Measurements from ENCODE around the gene TOMM40. TPM values are rescaled to one million over a fixed set of nuclear protein-coding genes. Genes with fewer than 3 reads are reported as not detected.

TOMM40 gene
- total RNA-seq, 1 donor from 2014 or later = 71.4 TPM

GRCh38 chr19:44930088-44930487, 39.0 kb downstream of the TOMM40 start:
- ATAC-seq = no peak

- no peak for ATAC-seq
Measured at GRCh38 chr19:44931541-44931940, 40.5 kb downstream of the TOMM40 start.

DNA sequence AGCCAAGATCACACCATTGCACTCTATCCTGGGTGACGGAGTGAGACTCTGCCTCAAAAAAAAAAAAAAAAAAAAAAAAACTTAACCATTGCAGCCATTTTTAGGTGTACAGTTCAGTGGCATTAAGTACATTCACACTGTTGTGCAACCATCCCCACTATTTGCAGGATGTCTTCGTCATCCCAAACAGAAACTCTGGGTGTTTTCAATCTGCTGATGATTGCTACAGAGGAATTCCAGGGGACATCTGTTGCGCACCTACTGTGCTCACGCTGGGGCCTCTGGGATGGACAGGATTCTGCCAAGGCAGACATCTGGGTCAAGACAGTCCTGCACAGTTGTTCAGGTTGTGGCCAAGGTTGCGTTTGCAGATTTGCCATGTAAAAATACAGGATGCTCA, 48.6 kb downstream of the TOMM40 start:
- ATAC-seq = no peak

DNA sequence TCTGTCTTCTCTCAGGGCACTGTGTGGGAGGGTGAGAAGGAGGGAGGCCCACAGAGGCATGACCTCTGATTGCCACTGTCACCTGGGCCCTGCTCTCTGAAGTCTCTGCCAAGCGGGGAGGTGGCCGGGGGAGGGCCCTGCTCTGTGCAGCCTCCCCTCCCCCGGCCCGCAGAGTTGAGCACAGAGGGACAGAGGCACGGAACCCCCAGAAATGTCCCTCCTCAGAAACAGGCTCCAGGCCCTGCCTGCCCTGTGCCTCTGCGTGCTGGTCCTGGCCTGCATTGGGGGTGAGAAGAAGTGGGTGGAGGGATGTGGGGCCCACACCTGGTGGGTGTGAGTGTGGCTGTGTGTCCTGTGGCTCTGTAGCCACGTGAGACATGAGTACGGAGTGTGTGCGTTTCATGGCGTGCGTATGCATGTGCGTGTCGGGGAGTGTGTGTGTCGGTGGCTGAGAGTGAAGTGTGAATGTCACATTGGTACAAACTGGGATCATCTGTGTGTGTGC, 51.1 kb downstream of the TOMM40 start, which contains the start of gene APOC4:
Gene APOC4, plus strand, starts transcription at position 171 of the 505 bp plus-strand sequence. Its CDS starts 41 bp downstream, at position 212.
- ATAC-seq = no peak

DNA sequence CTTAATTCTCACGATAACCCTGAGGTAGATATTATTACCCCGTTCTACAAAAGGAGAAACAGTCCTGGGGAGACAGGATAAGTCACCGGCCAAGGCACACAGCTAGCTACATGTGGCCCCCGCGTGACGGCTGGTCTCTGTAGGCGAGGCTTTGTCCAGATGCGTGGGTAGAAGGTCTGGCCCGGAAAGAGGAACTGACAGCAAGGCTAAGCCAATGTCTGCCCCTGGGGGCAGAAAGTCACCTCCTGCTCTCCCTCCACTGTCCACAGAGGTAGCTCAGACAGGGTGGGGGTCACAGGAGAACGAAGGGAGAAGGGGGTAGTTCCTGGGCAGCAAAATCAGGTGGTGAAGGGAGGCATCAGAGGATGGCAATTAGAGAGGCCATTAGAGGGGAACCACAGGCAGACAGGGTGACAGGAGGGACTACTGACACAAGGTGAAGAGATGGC, 52.8 kb downstream of the TOMM40 start:
- ATAC-seq = peak; percentile 35

DNA sequence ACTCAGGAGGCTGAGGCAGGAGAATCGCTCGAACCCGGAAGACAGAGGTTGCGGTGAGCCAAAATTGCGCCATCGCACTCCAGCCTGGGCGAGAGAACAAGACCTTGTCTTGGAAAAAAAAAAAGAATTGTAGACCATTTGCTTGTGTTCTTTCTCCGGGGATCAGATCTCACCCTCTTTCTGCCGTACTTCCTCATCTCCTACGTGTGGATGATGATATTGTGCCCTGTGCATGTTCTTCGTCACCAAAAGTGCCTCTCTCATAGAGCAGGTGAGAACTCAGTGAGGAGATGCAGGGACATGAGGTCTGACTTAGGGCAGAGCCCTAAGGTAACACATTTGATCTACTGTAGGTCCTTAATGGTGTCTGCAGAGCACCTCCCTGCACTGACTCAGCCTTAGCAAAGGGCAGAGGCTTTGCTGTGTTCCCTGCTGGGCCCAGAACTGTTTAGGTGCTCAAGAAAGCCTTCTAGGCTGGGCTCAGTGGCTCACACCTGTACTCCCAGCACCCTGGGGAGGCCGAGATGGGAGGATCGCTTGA, 56.1 kb downstream of the TOMM40 start:
- ATAC-seq = no peak

DNA sequence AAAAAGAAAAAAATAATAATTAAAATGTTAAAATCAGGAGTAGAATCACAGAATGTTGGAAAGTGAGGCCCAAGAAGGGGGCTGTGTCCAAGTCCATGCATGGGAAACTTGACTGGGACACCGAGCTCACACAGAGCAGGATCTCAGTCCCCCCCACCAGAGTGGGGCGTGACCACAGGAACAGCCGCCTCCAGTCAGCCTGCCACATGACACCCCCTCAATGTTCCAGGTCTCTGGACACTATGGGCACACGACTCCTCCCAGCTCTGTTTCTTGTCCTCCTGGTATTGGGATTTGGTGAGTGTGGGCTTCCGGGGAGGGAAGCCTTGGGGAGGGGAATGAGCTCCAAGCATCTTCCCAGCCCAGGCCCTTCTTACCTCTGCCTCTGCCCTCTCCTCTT, 57.2 kb downstream of the TOMM40 start:
- no peak for ATAC-seq

GRCh38 chr19:44948763-44949374, 57.8 kb downstream of the TOMM40 start:
- no peak for ATAC-seq

DNA sequence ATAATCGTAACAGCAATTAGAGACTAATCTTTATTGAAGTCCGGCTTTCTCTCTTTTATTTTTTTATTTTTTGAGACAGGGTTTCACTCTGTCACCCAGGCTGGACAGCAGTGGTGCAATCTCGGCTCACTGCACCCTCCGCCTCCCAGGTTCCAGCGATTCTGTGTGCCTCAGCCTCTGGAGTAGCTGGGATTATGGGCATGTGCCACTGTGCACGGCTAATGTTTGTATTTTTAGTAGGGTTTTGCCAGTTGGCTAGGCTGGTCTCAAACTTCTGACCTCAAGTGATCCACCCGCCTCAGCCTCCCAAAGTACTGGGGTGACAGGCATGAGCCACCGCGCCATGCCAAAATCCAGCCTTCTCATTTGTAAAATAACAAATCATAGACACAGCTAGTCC, 58.5 kb downstream of the TOMM40 start:
- no peak for ATAC-seq

- no peak for ATAC-seq
Measured at GRCh38 chr19:44951179-44952159, 60.4 kb downstream of the TOMM40 start.

Other genes with a start within 250 kb of the TOMM40 start
- 11.8 TPM for gene PVR, start 247.3 kb upstream of the TOMM40 start, total RNA-seq
- gene CEACAM19, start 219.8 kb upstream of the TOMM40 start, total RNA-seq = 8.0 TPM
- not detected for gene CEACAM16, start 192.1 kb upstream of the TOMM40 start, total RNA-seq
- gene BCL3, start 142.5 kb upstream of the TOMM40 start, total RNA-seq = 67.6 TPM
- gene CBLC, start 113.4 kb upstream of the TOMM40 start, total RNA-seq = 36.2 TPM
- 13.3 TPM for gene BCAM, start 82.2 kb upstream of the TOMM40 start, total RNA-seq
- 64.4 TPM for gene NECTIN2, start 45.0 kb upstream of the TOMM40 start, total RNA-seq
- gene APOE, start 14.5 kb downstream of the TOMM40 start, total RNA-seq = 5.7 TPM
- gene APOC1, start 23.4 kb downstream of the TOMM40 start, total RNA-seq = 4.7 TPM
- not detected for gene APOC4, start 51.0 kb downstream of the TOMM40 start, total RNA-seq
- gene APOC2, start 54.8 kb downstream of the TOMM40 start, total RNA-seq = 0.52 TPM
- 69.9 TPM for gene CLPTM1, start 64.1 kb downstream of the TOMM40 start, total RNA-seq
- 6.6 TPM for gene RELB, start 110.2 kb downstream of the TOMM40 start, total RNA-seq
- 30.8 TPM for gene CLASRP, start 147.8 kb downstream of the TOMM40 start, total RNA-seq
- 8.1 TPM for gene ZNF296, start 185.2 kb downstream of the TOMM40 start, total RNA-seq
- gene GEMIN7, start 188.0 kb downstream of the TOMM40 start, total RNA-seq = 18.7 TPM
- 24.2 TPM for gene PPP1R37, start 201.9 kb downstream of the TOMM40 start, total RNA-seq

Measured in esophagus mucosa (tissue), 1 donor.